Endothelial cell of umbilical vein (primary cell): Measurements from ENCODE around the gene ZBTB25. TPM values are rescaled to one million over a fixed set of nuclear protein-coding genes. Genes with fewer than 3 reads are reported as not detected.

Source experiments
- BruUV-seq: library from RNA; stranded (reverse); fragments of 400-500 nt; replicated peaks from 2 replicates; lab custom pipeline; 2021; lab: Mats Ljungman, UMichigan
- CTCF ChIA-PET: fragments of 300-600, 350-600 bp; sonication (Branson Sonifier 250); formaldehyde crosslinking; loops from one replicate; lab custom pipeline; 2021; ENCODE audit warnings: antibody characterized with exemption, inconsistent platforms; lab: Charles Lee
- POLR2A ChIA-PET: fragments of 300-600, 350-600 bp; sonication (Branson Sonifier 250); formaldehyde crosslinking; loops from one replicate; lab custom pipeline; 2021; ENCODE audit warnings: antibody characterized with exemption, inconsistent platforms; lab: Charles Lee
- DNase-seq: peaks from one replicate; pipeline ENCODE4 v3.0.0-alpha.2; 2011; ENCODE audit warnings: low read depth, low spot score
- FAIRE-seq: peaks from 2 replicates; lab custom pipeline; 2011; peaks lifted over from hg19 to GRCh38; lab: Jason Lieb, UNC
- H2AFZ ChIP-seq: 2 replicates; pipeline ENCODE4 v1.6.0; 2012; ENCODE audit warnings: low read depth, low read length, control low read depth, inconsistent platforms
- H3K27ac ChIP-seq: 2 replicates; pipeline ENCODE4 v1.5.1; 2011; ENCODE audit warnings: low read depth, mild to moderate bottlenecking, control low read depth, low read length, moderate library complexity; ENCODE audit not compliant: insufficient read depth
- H3K27me3 ChIP-seq, 2 experiments: 2 replicates each; pipeline versions ENCODE4 v1.6.0 to v1.6.1; 2011; ENCODE audit warnings: low read length in 2 of 2, mixed read lengths in 1 of 2; ENCODE audit not compliant: control insufficient read depth in 2 of 2, insufficient read depth in 2 of 2
- H3K36me3 ChIP-seq, 2 experiments: 2 replicates in 1 of 2; 3 replicates in 1 of 2; pipeline ENCODE4 v1.5.1; 2011; ENCODE audit warnings: low read length in 2 of 2, mild to moderate bottlenecking in 1 of 2, moderate library complexity in 1 of 2; ENCODE audit not compliant: control insufficient read depth in 2 of 2, insufficient read depth in 2 of 2; ENCODE audit errors: extremely low read depth in 1 of 2
- H3K4me1 ChIP-seq: 3 replicates; pipeline ENCODE4 v1.5.1; 2011; ENCODE audit warnings: mild to moderate bottlenecking, low read length; ENCODE audit not compliant: control insufficient read depth, insufficient read depth; ENCODE audit errors: extremely low read depth
- H3K4me2 ChIP-seq: 2 replicates; pipeline ENCODE4 v1.6.1; 2011; ENCODE audit warnings: low read length, control low read depth, mixed read lengths; ENCODE audit not compliant: insufficient read depth
- H3K4me3 ChIP-seq, 3 experiments: fragments of 200-600 bp in 1 of 3; sonication (generic), shearing (Covaris generic) in 1 of 3; replicated peaks in 1 of 3; 2 replicates each; pipeline ENCODE4 v1.5.1; 2011 to 2016; ENCODE audit warnings: control low read depth in 3 of 3, low read length in 3 of 3, mild to moderate bottlenecking in 2 of 3, inconsistent platforms in 1 of 3, low read depth in 1 of 3, moderate library complexity in 1 of 3; ENCODE audit not compliant: insufficient read depth in 1 of 3
- H3K79me2 ChIP-seq: 2 replicates; pipeline ENCODE4 v1.6.0; 2012; ENCODE audit warnings: low read length, inconsistent platforms; ENCODE audit not compliant: control insufficient read depth, insufficient read depth
- H3K9ac ChIP-seq: replicated peaks from 2 replicates; pipeline ENCODE3; 2011; ENCODE audit warnings: low read length, control low read depth; ENCODE audit not compliant: insufficient read depth; ENCODE audit errors: extremely low read depth
- H3K9me1 ChIP-seq: replicated peaks from 3 replicates; pipeline ENCODE4 v1.6.0; 2011; ENCODE audit warnings: mild to moderate bottlenecking, low read length; ENCODE audit not compliant: control insufficient read depth, insufficient read depth; ENCODE audit errors: extremely low read depth
- H3K9me3 ChIP-seq: replicated peaks from 2 replicates; pipeline ENCODE4 v1.5.1; 2012; ENCODE audit warnings: low read length, inconsistent platforms; ENCODE audit not compliant: control insufficient read depth, insufficient read depth
- H4K20me1 ChIP-seq: replicated peaks from 2 replicates; pipeline ENCODE3; 2011; ENCODE audit warnings: mild to moderate bottlenecking, low read length; ENCODE audit not compliant: control insufficient read depth, insufficient read depth; ENCODE audit errors: extremely low read depth
- GATA2 ChIP-seq: IDR thresholded peaks from 2 replicates; pipeline ENCODE4 v1.7.0; 2011; ENCODE audit warnings: low read depth, mild to moderate bottlenecking, moderate library complexity, mixed read lengths, low read length; ENCODE audit not compliant: insufficient read length, insufficient read depth
- JUN ChIP-seq: IDR thresholded peaks from 2 replicates; pipeline ENCODE4 v1.6.1; 2011; ENCODE audit warnings: borderline replicate concordance, low read depth; ENCODE audit not compliant: insufficient read length, insufficient read depth
- MAX ChIP-seq: IDR thresholded peaks from 2 replicates; pipeline ENCODE4 v1.6.1; 2011; ENCODE audit not compliant: insufficient read depth, insufficient read length
- POLR2A ChIP-seq: IDR thresholded peaks from 2 replicates; pipeline ENCODE4 v1.6.1; 2012; ENCODE audit warnings: low read depth, mild to moderate bottlenecking, control low read depth, low read length
- POLR2AphosphoS5 ChIP-seq: IDR thresholded peaks from 2 replicates; pipeline ENCODE4 v1.6.1; 2012; ENCODE audit warnings: low read depth, mild to moderate bottlenecking, control low read depth, low read length, moderate library complexity; ENCODE audit not compliant: insufficient read depth
- dilution Hi-C: fragments of 300-500 bp; cut with MboI; formaldehyde crosslinking; loops from one replicate; pipeline ENCODE4 v1.15.0; 2019; ENCODE audit warnings: low sequenced_read_pairs; ENCODE audit not compliant: extremely low pct_ligation_motif_present
- intact Hi-C: fragments of 100-400 bp; cut with micrococcal nuclease; formaldehyde crosslinking; loops from one replicate; pipeline ENCODE4 v1.10.0; 2022
- polyA plus RNA-seq, 4 experiments: library from polyadenylated mRNA; depleted of rRNA in 3 of 4; stranded (reverse) in 3 of 4; unstranded in 1 of 4; fragments of >200 nt; gene quantifications; 2 replicates each; pipeline versions ENCODE4 v1.2.1 to v1.2.3, GENCODE V29; 2011 to 2012; ENCODE audit warnings: missing spikeins in 1 of 4
- total RNA-seq: library from RNA; stranded (reverse); gene quantifications from 2 replicates; pipeline ENCODE4 v1.2.3, GENCODE V29; 2021

ZBTB25 gene
- total and polyA plus RNA-seq, 2 donors (not counting 3 experiments of a cell fraction or from before 2014, with no cell fraction given): 3.2 to 7.7 TPM

DNA sequence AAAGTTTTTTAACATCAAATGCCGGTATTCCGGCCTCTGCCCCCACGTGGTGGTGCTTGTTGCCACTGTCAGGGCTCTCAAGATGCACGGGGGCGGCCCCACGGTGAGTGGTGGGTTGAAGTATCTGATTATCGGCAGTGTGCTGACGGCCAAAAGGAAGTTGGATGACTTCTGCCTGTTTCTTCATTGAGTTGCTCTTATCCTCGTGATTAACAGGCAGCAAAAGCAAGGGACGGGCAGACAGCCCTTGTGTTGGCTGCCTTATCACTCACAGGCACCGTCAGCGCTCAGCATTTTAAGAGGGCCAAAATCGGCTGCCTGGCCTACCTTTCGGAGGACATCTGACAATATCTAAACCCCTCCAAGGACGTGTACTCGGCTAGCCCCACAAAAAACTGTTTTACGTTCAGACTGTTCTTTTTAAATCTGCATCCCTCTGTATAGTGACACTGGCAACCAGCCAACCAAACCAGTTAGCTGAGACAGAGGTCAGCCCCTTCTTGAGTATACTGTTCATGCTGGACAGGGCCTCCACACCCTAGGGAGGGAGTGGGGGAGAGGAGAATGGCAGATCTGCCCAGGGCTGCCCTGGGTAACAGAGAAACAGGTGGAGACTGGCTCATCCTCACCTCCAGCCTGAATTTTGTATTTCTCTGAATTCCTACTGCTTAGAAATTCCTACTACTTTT is 61.2 kb downstream of the ZBTB25 start:
- BruUV-seq: no TSS peak
- H3K4me2 ChIP-seq: no peak overlapping the region
- no peak overlapping the region for H3K4me3 ChIP-seq
- H3K79me2 ChIP-seq: no peaks in the 10 kb centered on the region
- TF ChIP-seq MAX (no peak), GATA2 (no peak), POLR2AphosphoS5 (no peak)
- dilution Hi-C loops: no loop called here
- H3K9ac ChIP-seq: no peak overlapping the region
- DNase-seq: no peak
- H2AFZ ChIP-seq: no peak overlapping the region
- peaks cover 0 to 11% of the 10 kb centered on the region in 2 experiments for H3K36me3 ChIP-seq
- intact Hi-C loops: no loop called here
- CTCF ChIA-PET: interaction anchor here (1.1 kb wide), 1 partner anchor 10 kb away, joined by 3 read pairs; no protein-coding TSS in a partner anchor
- H3K27ac ChIP-seq: no peak overlapping the region
- peaks cover 30% of the 10 kb centered on the region for H3K4me1 ChIP-seq
- H3K27me3 ChIP-seq: no peaks in the 10 kb centered on the region
- H3K9me3 ChIP-seq: no peaks in the 10 kb centered on the region
- H4K20me1 ChIP-seq: no peaks in the 10 kb centered on the region
- POLR2A ChIA-PET: no interaction called here
- no peaks in the 10 kb centered on the region for H3K9me1 ChIP-seq
- FAIRE-seq: no peak

DNA sequence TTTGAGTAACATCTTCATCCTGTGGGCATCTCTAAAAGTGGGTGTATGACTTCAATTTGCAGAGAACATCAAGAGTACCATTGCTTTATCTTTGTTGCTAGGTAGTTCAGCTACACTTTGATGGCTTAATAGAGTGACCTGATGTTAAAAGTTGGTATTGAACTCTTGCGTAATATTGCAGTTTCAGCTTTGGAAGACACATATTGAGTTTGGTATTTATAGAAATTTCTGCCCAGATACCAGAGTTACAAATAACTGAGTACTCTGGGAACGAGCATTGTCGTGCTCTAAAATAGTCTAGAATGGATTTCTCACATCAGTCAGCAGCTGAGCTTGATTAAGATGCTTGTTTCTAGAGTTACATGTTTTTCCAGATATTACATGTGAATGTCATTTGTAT is 63.1 kb downstream of the ZBTB25 start:
- ChIA-PET POLR2A (no interaction called here), CTCF (interaction anchor here (2.4 kb wide), 1 partner anchor 10 kb away, joined by 13 read pairs; no protein-coding TSS in a partner anchor)
- Histone ChIP-seq H3K9me1 (no peaks in the 10 kb centered on the region), H3K36me3 (peaks cover 2 to 15% of the 10 kb centered on the region in 2 experiments), H3K9me3 (no peaks in the 10 kb centered on the region), H3K4me3 (no peak overlapping the region), H2AFZ (no peak overlapping the region), H4K20me1 (no peaks in the 10 kb centered on the region), H3K27ac (no peak overlapping the region), H3K4me1 (peaks cover 27% of the 10 kb centered on the region), H3K4me2 (no peak overlapping the region), H3K9ac (no peak overlapping the region), H3K27me3 (no peaks in the 10 kb centered on the region), H3K79me2 (no peaks in the 10 kb centered on the region)
- TF ChIP-seq POLR2AphosphoS5: no peak
- no peak for TF ChIP-seq POLR2A
- no peak for TF ChIP-seq JUN
- dilution Hi-C loops (no loop called here), intact Hi-C loops (no loop called here)
- no peak for FAIRE-seq
- no TSS peak for BruUV-seq
- DNase-seq: no peak
